HAP-1 (cell line): Measurements from ENCODE around the gene RNF220.

ENCODE experiments used
- DNase-seq, 2 experiments: peaks; one replicate each; pipeline ENCODE4 v3.0.0-alpha.2; 2016 to 2020; ENCODE audit warnings: low spot score in 2 of 2
- H3K27me3 ChIP-seq: fragments of 250-450 bp; sonication (Bioruptor Pico); 2 replicates; pipeline ENCODE4 v1.5.1; 2020; ENCODE audit warnings: low read depth, mild to moderate bottlenecking, moderate library complexity
- H3K36me3 ChIP-seq: fragments of 250-450 bp; sonication (Bioruptor Pico); replicated peaks from 2 replicates; pipeline ENCODE4 v1.5.1; 2020; ENCODE audit warnings: mild to moderate bottlenecking
- H3K4me1 ChIP-seq: fragments of 250-450 bp; sonication (Bioruptor Pico); 2 replicates; pipeline ENCODE4 v1.5.1; 2020; ENCODE audit warnings: mild to moderate bottlenecking
- H3K4me3 ChIP-seq: fragments of 250-450 bp; sonication (Bioruptor Pico); 2 replicates; pipeline ENCODE4 v1.5.1; 2020; ENCODE audit warnings: mild to moderate bottlenecking, moderate library complexity
- H3K9me3 ChIP-seq: fragments of 250-450 bp; sonication (Bioruptor Pico); 2 replicates; pipeline ENCODE4 v1.5.1; 2020; ENCODE audit warnings: mild to moderate bottlenecking, moderate library complexity
- in situ Hi-C: fragments of 300-500 bp; cut with MboI; formaldehyde crosslinking; loops from 3 replicates; pipeline ENCODE4 v1.14.3; 2020; ENCODE audit warnings: low sequenced_read_pairs, inconsistent platforms, mixed read lengths

The RNF220 gene

GRCh38 chr1:44539991-44540730, 135.1 kb downstream of the RNF220 start:
- H3K4me1 ChIP-seq, result peaks cover 39% of the 10 kb centered on the region
- H3K9me3 ChIP-seq, result no peaks in the 10 kb centered on the region
- no peaks in the 10 kb centered on the region for H3K27me3 ChIP-seq
- in situ Hi-C loops, result no loop called here
- H3K36me3 ChIP-seq, result no peaks in the 10 kb centered on the region; the same call in 1 of the 2 replicates
- peak in 1 of 2 experiments; percentile 49 for DNase-seq
- no peak overlapping the region for H3K4me3 ChIP-seq

- in situ Hi-C loops, result no loop called here
- Histone ChIP-seq H3K36me3 (no peaks in the 10 kb centered on the region; the same call in 1 of the 2 replicates), H3K4me3 (no peak overlapping the region), H3K27me3 (no peaks in the 10 kb centered on the region), H3K4me1 (peaks cover 34% of the 10 kb centered on the region), H3K9me3 (no peaks in the 10 kb centered on the region)
- DNase-seq, result peak in 1 of 2 experiments; percentile 17
These were observed 137.5 kb downstream of the RNF220 start for GRCh38 chr1:44542420-44543063.

DNA sequence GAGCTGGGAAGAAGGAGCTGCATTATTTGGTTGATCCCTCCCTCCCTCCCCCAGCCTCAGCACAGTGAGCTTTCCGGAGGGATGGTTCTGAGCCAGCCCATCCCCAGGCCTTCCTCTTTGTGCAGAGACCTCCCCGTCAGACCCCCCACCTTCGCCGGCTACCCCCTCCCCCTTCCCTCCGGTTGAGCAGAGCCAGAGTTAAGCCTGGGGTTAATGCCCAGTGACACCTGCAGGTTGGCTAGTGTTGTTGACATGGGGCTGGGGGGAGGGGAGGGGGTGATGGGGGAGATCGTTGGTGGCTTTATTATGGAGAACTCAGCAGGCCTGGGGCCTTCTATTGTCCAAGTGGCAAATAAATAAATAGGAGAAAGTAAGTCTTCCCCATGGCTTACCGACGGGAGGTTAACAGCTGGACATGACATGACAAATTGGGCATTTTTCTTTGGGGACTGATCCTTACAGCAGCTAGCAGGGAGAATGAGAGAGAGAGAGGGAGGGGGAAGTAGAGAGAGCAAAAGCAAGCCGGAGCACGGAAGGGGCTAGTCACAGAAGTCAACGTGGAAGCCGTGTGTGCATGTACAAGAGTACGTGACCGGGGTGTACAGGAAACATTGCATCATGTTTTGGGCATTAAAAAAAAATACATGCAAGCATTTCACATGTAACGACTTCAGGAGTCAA, 138.1 kb downstream of the RNF220 start:
- no peak overlapping the region for H3K4me3 ChIP-seq
- peaks cover 34% of the 10 kb centered on the region for H3K4me1 ChIP-seq
- H3K27me3 ChIP-seq, result no peaks in the 10 kb centered on the region
- no peaks in the 10 kb centered on the region for H3K9me3 ChIP-seq
- in situ Hi-C loops, result no loop called here
- peak; percentile 72 to 88 for DNase-seq
- no peaks in the 10 kb centered on the region for H3K36me3 ChIP-seq

DNA sequence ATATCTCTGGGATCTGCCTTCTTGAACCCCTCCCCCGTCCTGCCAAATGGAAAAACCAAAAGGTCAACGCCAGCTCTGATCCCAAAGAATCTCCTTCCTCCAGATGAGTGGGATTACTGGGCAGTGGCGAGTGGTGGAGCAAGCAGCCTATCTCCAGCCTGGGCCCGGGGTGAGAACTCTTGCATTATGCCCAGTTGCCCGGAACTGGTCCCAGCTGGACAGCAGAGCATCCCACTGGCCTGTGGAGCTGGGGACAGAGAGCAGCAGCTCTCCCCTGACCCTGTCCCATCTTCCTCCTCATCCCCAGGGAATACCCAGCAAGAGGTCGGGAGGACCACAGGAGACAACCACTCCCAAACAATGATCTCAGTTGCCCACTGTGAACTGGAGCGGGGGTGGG, 138.7 kb downstream of the RNF220 start:
- no peaks in the 10 kb centered on the region for H3K27me3 ChIP-seq
- no peak overlapping the region for H3K4me3 ChIP-seq
- H3K4me1 ChIP-seq, result peaks cover 34% of the 10 kb centered on the region
- no peaks in the 10 kb centered on the region for H3K36me3 ChIP-seq
- H3K9me3 ChIP-seq, result no peaks in the 10 kb centered on the region
- DNase-seq, result no peak
- in situ Hi-C loops, result no loop called here

- Histone ChIP-seq H3K36me3 (no peaks in the 10 kb centered on the region), H3K4me1 (peaks cover 28% of the 10 kb centered on the region), H3K27me3 (no peaks in the 10 kb centered on the region), H3K9me3 (no peaks in the 10 kb centered on the region), H3K4me3 (no peak overlapping the region)
- in situ Hi-C loops, result no loop called here
- DNase-seq, result no peak
These were observed 139.9 kb downstream of the RNF220 start for GRCh38 chr1:44544960-44545359.

- Histone ChIP-seq H3K27me3 (no peaks in the 10 kb centered on the region), H3K4me3 (no peak overlapping the region), H3K4me1 (peaks cover 18% of the 10 kb centered on the region), H3K36me3 (no peaks in the 10 kb centered on the region), H3K9me3 (no peaks in the 10 kb centered on the region)
- in situ Hi-C loops, result no loop called here
- no peak for DNase-seq
These were observed 140.9 kb downstream of the RNF220 start for GRCh38 chr1:44545961-44546360.

- Histone ChIP-seq H3K4me3 (no peak overlapping the region), H3K36me3 (no peaks in the 10 kb centered on the region), H3K9me3 (no peaks in the 10 kb centered on the region), H3K27me3 (no peaks in the 10 kb centered on the region), H3K4me1 (peaks cover 18% of the 10 kb centered on the region)
- in situ Hi-C loops, result no loop called here
- DNase-seq, result no peak
These were observed 141.5 kb downstream of the RNF220 start for GRCh38 chr1:44546403-44547053.

- H3K4me3 ChIP-seq, result no peak overlapping the region
- H3K36me3 ChIP-seq, result no peaks in the 10 kb centered on the region
- in situ Hi-C loops, result no loop called here
- peaks cover 13% of the 10 kb centered on the region for H3K4me1 ChIP-seq
- H3K27me3 ChIP-seq, result no peaks in the 10 kb centered on the region
- no peaks in the 10 kb centered on the region for H3K9me3 ChIP-seq
- DNase-seq, result no peak
These were observed 142.3 kb downstream of the RNF220 start for GRCh38 chr1:44547361-44547760.

DNA sequence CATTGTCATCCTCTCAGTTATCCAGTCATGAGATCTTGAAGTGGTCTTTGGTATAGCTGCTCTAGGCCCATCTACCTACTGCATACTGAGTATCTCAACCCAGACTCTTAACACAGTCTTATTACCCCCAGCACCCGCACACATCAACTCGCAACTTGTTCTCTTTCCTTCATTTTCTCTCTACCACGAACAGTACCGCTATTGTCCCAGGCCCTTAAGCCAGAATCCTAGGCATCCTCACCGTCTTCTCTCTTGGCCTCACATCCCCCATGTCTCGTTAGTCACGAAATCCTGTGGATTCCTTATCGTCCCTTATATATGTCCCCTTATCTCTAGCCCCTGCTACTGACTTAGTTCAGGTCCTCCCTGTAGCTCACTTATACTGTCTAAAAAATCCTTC, 142.8 kb downstream of the RNF220 start:
- Histone ChIP-seq H3K4me1 (peaks cover 8% of the 10 kb centered on the region), H3K36me3 (no peaks in the 10 kb centered on the region), H3K9me3 (no peaks in the 10 kb centered on the region), H3K4me3 (no peak overlapping the region), H3K27me3 (no peaks in the 10 kb centered on the region)
- in situ Hi-C loops, result no loop called here
- no peak for DNase-seq

GRCh38 chr1:44549510-44549909, 144.5 kb downstream of the RNF220 start:
- in situ Hi-C loops, result no loop called here
- Histone ChIP-seq H3K36me3 (no peaks in the 10 kb centered on the region), H3K4me1 (no peaks in the 10 kb centered on the region; the same call in 1 of the 2 replicates), H3K27me3 (no peaks in the 10 kb centered on the region), H3K9me3 (no peaks in the 10 kb centered on the region), H3K4me3 (no peak overlapping the region)
- DNase-seq, result no peak

GRCh38 chr1:44553127-44553758, 148.2 kb downstream of the RNF220 start:
- Histone ChIP-seq H3K27me3 (no peaks in the 10 kb centered on the region), H3K36me3 (no peaks in the 10 kb centered on the region), H3K4me3 (no peak overlapping the region), H3K4me1 (no peaks in the 10 kb centered on the region; the same call in 1 of the 2 replicates), H3K9me3 (no peaks in the 10 kb centered on the region)
- no peak for DNase-seq
- in situ Hi-C loops, result no loop called here

DNA sequence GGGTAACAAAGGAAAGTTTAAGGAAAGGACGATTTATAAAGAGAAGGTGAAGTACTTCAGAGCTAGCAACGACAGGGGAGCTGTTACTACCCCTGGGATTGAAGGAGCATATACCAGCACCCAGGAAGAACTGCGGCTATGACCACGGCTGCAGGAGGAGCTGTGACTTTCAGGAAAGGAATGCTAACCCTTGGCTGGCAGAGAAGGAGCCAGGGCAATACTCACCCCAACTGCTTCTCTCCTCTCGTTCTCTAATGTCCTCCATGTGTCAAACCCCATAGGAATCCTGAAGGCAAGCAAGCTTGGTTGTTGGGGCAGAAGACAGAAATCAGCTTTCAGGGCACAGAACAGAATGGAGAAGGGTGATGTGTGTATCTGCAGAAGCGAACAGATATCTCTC, 148.7 kb downstream of the RNF220 start:
- no peaks in the 10 kb centered on the region for H3K27me3 ChIP-seq
- no peaks in the 10 kb centered on the region; the same call in 1 of the 2 replicates for H3K4me1 ChIP-seq
- no peaks in the 10 kb centered on the region for H3K9me3 ChIP-seq
- in situ Hi-C loops, result no loop called here
- DNase-seq, result no peak
- no peak overlapping the region for H3K4me3 ChIP-seq
- no peaks in the 10 kb centered on the region for H3K36me3 ChIP-seq

DNA sequence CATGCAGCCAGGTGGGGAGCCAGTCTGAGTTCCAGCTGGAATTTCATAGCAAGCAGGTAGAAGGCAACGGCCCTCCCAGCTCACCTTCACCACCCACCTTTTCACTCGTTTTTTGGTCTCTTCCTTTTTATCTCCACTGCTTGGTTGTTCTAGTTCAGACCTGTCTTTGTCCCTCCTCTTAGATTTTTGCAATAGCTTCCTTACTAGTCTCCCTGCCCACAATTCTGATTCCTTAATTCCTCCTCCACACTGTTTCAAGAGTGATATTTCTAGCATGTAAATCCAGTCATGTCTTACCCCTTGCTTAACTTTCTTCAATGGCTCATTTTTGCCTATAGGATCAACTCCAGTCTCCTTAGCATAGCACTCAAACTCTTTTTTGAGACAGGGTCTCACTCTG, 149.7 kb downstream of the RNF220 start:
- no peaks in the 10 kb centered on the region for H3K9me3 ChIP-seq
- H3K4me3 ChIP-seq, result no peak overlapping the region
- no peaks in the 10 kb centered on the region for H3K36me3 ChIP-seq
- in situ Hi-C loops, result no loop called here
- no peak for DNase-seq
- H3K27me3 ChIP-seq, result no peaks in the 10 kb centered on the region
- H3K4me1 ChIP-seq, result no peaks in the 10 kb centered on the region; the same call in 1 of the 2 replicates
